HEK293 (cell line): ENCODE data around the gene AATF.

Source experiments
- CTCF ChIA-PET: fragments of 350-600 bp; formaldehyde crosslinking; extraction: SDS; loops from one replicate; lab custom pipeline; 2021; ENCODE audit warnings: antibody characterized with exemption; lab: Yijun Ruan, JAX
- POLR2A ChIA-PET: fragments of 300-600 bp; formaldehyde crosslinking; extraction: SDS; loops from one replicate; lab custom pipeline; 2020; ENCODE audit warnings: antibody characterized with exemption, inconsistent platforms; lab: Yijun Ruan, JAX
- H3K27ac ChIP-seq: fragments of 200-500 bp; sonication (Bioruptor generic); 2 replicates; pipeline ENCODE4 v1.5.1; 2014; ENCODE audit warnings: low read depth, low read length, control low read depth, inconsistent platforms; ENCODE audit errors: extremely low read depth
- H3K36me3 ChIP-seq, 2 experiments: fragments of 200-500 bp in 1 of 2; sonication (Bioruptor generic) in 1 of 2; 1 replicate in 1 of 2; 2 replicates in 1 of 2; pipeline ENCODE4 v1.5.1; 2014 to 2017; ENCODE audit warnings: inconsistent platforms in 2 of 2, low read length in 2 of 2; ENCODE audit not compliant: control insufficient read depth in 2 of 2, insufficient read depth in 1 of 2
- H3K4me1 ChIP-seq: fragments of 200-500 bp; sonication (Bioruptor generic); 2 replicates; pipeline ENCODE4 v1.5.1; 2014; ENCODE audit warnings: mild to moderate bottlenecking, low read length, inconsistent platforms; ENCODE audit not compliant: control insufficient read depth, insufficient read depth
- H3K4me3 ChIP-seq: 2 replicates; pipeline ENCODE4 v1.5.1; 2011; ENCODE audit warnings: low read depth, mild to moderate bottlenecking, control low read depth, low read length, moderate library complexity
- H3K9me3 ChIP-seq: fragments of 200-500 bp; sonication (Bioruptor generic); 2 replicates; pipeline ENCODE4 v1.5.1; 2014; ENCODE audit warnings: low read depth, low read length, inconsistent platforms; ENCODE audit not compliant: control insufficient read depth, insufficient read depth
- GLI2 ChIP-seq: fragments of 450-650 bp; formaldehyde crosslinking; IDR thresholded peaks from 2 replicates; pipeline ENCODE4; 2017; ENCODE audit warnings: missing biosample characterization, missing genetic modification characterization, low read depth, borderline replicate concordance
- GLIS2 ChIP-seq: fragments of 450-650 bp; formaldehyde crosslinking; IDR thresholded peaks from 2 replicates; pipeline ENCODE4 v1.5.1; 2016; ENCODE audit warnings: missing biosample characterization, missing genetic modification characterization
- HOXA7 ChIP-seq: sonication (generic); formaldehyde crosslinking; IDR thresholded peaks from 2 replicates; pipeline ENCODE4 v1.8.1; 2022; ENCODE audit warnings: missing genetic modification reagents, borderline replicate concordance
- PBX3 ChIP-seq: sonication (generic); formaldehyde crosslinking; IDR thresholded peaks from 2 replicates; pipeline ENCODE4 v1.8.1; 2022; ENCODE audit warnings: mild to moderate bottlenecking, moderate library complexity, missing genetic modification reagents
- PRDM1 ChIP-seq: fragments of 450-650 bp; formaldehyde crosslinking; IDR thresholded peaks from 2 replicates; pipeline ENCODE4; 2016; ENCODE audit warnings: missing biosample characterization, missing genetic modification characterization
- SALL2 ChIP-seq: fragments of 450-650 bp; formaldehyde crosslinking; IDR thresholded peaks from 2 replicates; pipeline ENCODE4 v1.5.0; 2017; ENCODE audit warnings: missing biosample characterization, mild to moderate bottlenecking, missing genetic modification characterization, borderline replicate concordance
- SCRT1 ChIP-seq: fragments of 450-650 bp; formaldehyde crosslinking; IDR thresholded peaks from 2 replicates; pipeline ENCODE4 v1.5.1; 2016; ENCODE audit warnings: missing biosample characterization, missing genetic modification characterization, borderline replicate concordance
- ZNF10 ChIP-seq: fragments of 450-650 bp; formaldehyde crosslinking; IDR thresholded peaks from 2 replicates; pipeline ENCODE4 v1.5.1; 2017; ENCODE audit warnings: missing biosample characterization, missing genetic modification characterization
- ZNF132 ChIP-seq: fragments of 450-650 bp; formaldehyde crosslinking; IDR thresholded peaks from 2 replicates; pipeline ENCODE4 v1.5.1; 2017; ENCODE audit warnings: missing biosample characterization, missing genetic modification characterization, borderline replicate concordance
- ZNF16 ChIP-seq: fragments of 450-650 bp; formaldehyde crosslinking; IDR thresholded peaks from 2 replicates; pipeline ENCODE4 v1.5.1; 2016; ENCODE audit warnings: low read depth, missing biosample characterization, missing genetic modification characterization
- ZNF184 ChIP-seq: fragments of 450-650 bp; IDR thresholded peaks from 2 replicates; pipeline ENCODE4 v1.5.1; 2018; ENCODE audit warnings: missing biosample characterization, mild to moderate bottlenecking, missing genetic modification characterization
- ZNF37A ChIP-seq: fragments of 450-650 bp; IDR thresholded peaks from 2 replicates; pipeline ENCODE4 v1.5.1; 2018; ENCODE audit warnings: missing biosample characterization, missing genetic modification characterization
- ZNF423 ChIP-seq: fragments of 450-650 bp; formaldehyde crosslinking; IDR thresholded peaks from 2 replicates; pipeline ENCODE4 v1.5.1; 2016; ENCODE audit warnings: missing biosample characterization, missing genetic modification characterization
- ZNF501 ChIP-seq: fragments of 450-650 bp; formaldehyde crosslinking; IDR thresholded peaks from 2 replicates; pipeline ENCODE4 v1.5.1; 2016; ENCODE audit warnings: missing biosample characterization, missing genetic modification characterization
- ZNF518A ChIP-seq: fragments of 450-650 bp; formaldehyde crosslinking; conservative IDR thresholded peaks from 2 replicates; pipeline ENCODE4 v1.5.1; 2016; ENCODE audit warnings: low read depth, missing biosample characterization, missing genetic modification characterization
- ZNF645 ChIP-seq: fragments of 450-650 bp; formaldehyde crosslinking; IDR thresholded peaks from 2 replicates; pipeline ENCODE4; 2016; ENCODE audit warnings: missing biosample characterization, missing genetic modification characterization
- ZNF768 ChIP-seq: fragments of 450-650 bp; formaldehyde crosslinking; IDR thresholded peaks from 2 replicates; pipeline ENCODE4 v1.5.1; 2018; ENCODE audit warnings: missing biosample characterization, mild to moderate bottlenecking, missing genetic modification characterization
- ZNF777 ChIP-seq: fragments of 450-650 bp; formaldehyde crosslinking; IDR thresholded peaks from 2 replicates; pipeline ENCODE4 v1.5.1; 2017; ENCODE audit warnings: missing biosample characterization, missing genetic modification characterization, borderline replicate concordance
- ZXDB ChIP-seq: fragments of 450-650 bp; formaldehyde crosslinking; IDR thresholded peaks from 2 replicates; pipeline ENCODE4 v1.5.1; 2016; ENCODE audit warnings: missing biosample characterization, missing genetic modification characterization
- TF ChIP-seq, protein P1 (sequence below): fragments of 450-650 bp; formaldehyde crosslinking; IDR thresholded peaks from 2 replicates; pipeline ENCODE4 v1.5.1; 2016; ENCODE audit warnings: missing biosample characterization, missing genetic modification characterization
- TF ChIP-seq, protein P2 (sequence below): fragments of 450-650 bp; formaldehyde crosslinking; IDR thresholded peaks from 2 replicates; pipeline ENCODE4 v1.5.1; 2017; ENCODE audit warnings: missing biosample characterization, missing genetic modification characterization

AATF gene

DNA sequence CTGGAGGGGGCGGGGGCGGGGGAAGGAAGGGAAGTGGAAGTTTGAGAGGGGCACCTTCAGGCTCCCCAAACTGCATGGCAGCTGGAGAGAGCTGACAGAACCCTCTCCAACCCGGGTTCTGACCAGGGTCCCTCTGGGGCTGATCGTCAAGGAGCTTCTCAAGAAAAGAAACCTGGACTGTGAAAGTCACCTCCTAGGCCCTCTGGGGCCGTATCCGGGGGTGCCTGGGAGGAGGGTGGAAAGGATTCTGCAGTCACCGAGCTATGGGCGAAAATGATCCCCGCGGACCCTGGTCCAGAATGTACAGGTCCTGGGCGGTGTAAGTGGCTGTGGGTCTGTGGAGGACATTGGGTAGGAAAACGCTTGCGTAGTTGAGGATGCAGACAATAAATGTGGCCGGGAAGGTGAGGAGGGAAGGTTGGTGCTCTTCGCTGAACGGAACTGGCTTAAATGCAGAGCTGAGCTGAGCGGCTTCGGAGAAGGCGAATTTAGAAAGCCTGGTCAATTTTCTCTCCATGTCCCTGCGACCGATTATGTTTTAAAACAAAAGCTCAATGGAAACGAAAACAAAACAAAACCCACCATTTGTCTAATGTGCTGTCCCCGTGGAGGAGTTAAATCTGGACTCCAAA, 15.1 kb upstream of the AATF start (continued):
- TF ChIP-seq ZNF518A (tag by site-specific recombination) (no peak), GLIS2 (tag by site-specific recombination) (no peak), ZNF777 (tag by site-specific recombination) (no peak), ZNF423 (tag by site-specific recombination) (no peak), ZNF768 (tag by site-specific recombination) (no peak), ZNF132 (no peak), PBX3 (CRISPR knock-in tag) (no peak)

- Histone ChIP-seq H3K4me1 (peaks cover 17% of the 10 kb centered on the region), H3K36me3 (peaks cover 0 to 8% of the 10 kb centered on the region in 2 experiments; a peak in 1 of 3 replicates), H3K27ac (peak overlapping the region; percentile 73; the same call in 1 of the 2 replicates), H3K4me3 (peak overlapping the region; percentile 69), H3K9me3 (no peaks in the 10 kb centered on the region)
- CTCF ChIA-PET: interaction anchor here (0.6 to 1.0 kb wide), 3 partner anchors 90 to 209 kb away, joined by 3 to 4 read pairs (median 3); no protein-coding TSS in a partner anchor
- TF ChIP-seq GLI2 (tag by site-specific recombination) (no peak), PRDM1 (tag by site-specific recombination) (no peak), HOXA7 (CRISPR knock-in tag) (no peak), ZNF184 (tag by site-specific recombination) (no peak), ZNF10 (tag by site-specific recombination) (no peak), ZXDB (tag by site-specific recombination) (no peak), ZNF16 (tag by site-specific recombination) (no peak), ZNF132 (no peak), SALL2 (no peak), SCRT1 (tag by site-specific recombination) (no peak), ZNF501 (tag by site-specific recombination) (no peak), ZNF645 (tag by site-specific recombination) (no peak), ZNF37A (tag by site-specific recombination) (no peak)
- TF ChIP-seq, protein P1, sequence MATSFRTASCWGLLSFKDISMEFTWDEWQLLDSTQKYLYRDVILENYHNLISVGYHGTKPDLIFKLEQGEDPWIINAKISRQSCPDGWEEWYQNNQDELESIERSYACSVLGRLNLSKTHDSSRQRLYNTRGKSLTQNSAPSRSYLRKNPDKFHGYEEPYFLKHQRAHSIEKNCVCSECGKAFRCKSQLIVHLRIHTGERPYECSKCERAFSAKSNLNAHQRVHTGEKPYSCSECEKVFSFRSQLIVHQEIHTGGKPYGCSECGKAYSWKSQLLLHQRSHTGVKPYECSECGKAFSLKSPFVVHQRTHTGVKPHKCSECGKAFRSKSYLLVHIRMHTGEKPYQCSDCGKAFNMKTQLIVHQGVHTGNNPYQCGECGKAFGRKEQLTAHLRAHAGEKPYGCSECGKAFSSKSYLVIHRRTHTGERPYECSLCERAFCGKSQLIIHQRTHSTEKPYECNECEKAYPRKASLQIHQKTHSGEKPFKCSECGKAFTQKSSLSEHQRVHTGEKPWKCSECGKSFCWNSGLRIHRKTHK (tag by site-specific recombination): no peak
- TF ChIP-seq, protein P2, sequence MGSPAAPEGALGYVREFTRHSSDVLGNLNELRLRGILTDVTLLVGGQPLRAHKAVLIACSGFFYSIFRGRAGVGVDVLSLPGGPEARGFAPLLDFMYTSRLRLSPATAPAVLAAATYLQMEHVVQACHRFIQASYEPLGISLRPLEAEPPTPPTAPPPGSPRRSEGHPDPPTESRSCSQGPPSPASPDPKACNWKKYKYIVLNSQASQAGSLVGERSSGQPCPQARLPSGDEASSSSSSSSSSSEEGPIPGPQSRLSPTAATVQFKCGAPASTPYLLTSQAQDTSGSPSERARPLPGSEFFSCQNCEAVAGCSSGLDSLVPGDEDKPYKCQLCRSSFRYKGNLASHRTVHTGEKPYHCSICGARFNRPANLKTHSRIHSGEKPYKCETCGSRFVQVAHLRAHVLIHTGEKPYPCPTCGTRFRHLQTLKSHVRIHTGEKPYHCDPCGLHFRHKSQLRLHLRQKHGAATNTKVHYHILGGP: no peak
- POLR2A ChIA-PET: interaction anchor here (1.3 to 6.6 kb wide), 3 partner anchors 14 to 33 kb away, joined by 8 to 92 read pairs (median 56); partner anchors contain the start of gene AATF
Observed at GRCh38 chr17:36934144-36934691, 14.5 kb upstream of the AATF start.
